Measurements from ENCODE around the gene CSNK1D. TPM values are rescaled to one million over a fixed set of nuclear protein-coding genes. Genes with fewer than 3 reads are reported as not detected.

The CSNK1D gene
- total RNA-seq, 1 experiment from 2014 or later, result 234 TPM

DNA sequence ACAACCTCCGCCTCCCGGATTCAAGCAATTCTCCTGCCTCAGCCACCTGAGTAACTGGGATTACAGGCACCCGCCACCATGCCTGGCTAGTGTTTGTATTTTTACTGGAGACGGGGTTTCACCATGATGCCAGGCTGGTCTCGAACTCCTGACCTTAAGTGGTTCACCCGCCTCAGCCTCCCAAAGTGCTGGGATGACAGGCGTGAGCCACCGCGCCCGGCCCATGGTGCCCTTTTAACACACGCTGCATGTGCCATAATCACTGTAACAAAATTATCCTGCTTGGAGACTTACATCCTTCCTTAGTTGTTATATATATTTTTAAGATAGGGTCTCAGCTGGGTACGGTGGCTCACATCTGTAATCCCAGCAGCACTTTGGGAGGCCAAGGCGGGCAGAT lies 38.5 kb upstream of the CSNK1D start:
- H3K27me3 ChIP-seq (ENCODE audit: control insufficient read depth, insufficient read depth, low read length), result no peaks in the 10 kb centered on the region
- no TSS peak for BruUV-seq (replicated peaks)

DNA sequence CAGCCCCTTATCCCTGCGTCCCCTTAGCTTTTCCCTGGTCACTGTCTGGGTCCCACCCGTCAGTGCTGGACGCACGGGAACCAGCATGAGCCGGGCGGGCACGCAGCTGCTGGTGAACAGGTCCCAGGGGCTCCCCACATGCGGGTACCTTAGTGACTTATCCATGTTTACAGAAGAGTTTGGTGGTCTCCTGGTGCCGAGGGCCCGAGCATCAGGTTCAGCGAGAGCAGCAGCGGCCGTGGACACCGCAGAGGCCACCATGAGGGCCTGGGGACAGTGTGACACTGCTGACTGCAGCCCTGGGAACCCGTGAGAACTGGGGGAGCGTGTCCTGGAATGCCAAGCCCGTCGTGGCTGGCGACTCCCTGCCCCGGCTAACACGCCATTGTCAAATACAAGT lies 37.4 kb upstream of the CSNK1D start:
- no peak for ATAC-seq
- no peaks in the 10 kb centered on the region for H3K4me1 ChIP-seq (ENCODE audit: control insufficient read depth, insufficient read depth, low read length)
- in situ Hi-C loops (cut with HindIII; ENCODE audit: low pct_unique_long_range_greater_than_20kb, low sequenced_read_pairs) (no loop called here), intact Hi-C loops (cut with micrococcal nuclease; ENCODE audit: unreplicated experiment) (no loop called here)
- DNase-seq (ENCODE audit: low read depth, low spot score), result no peak
- H3K9me3 ChIP-seq (ENCODE audit: control insufficient read depth, insufficient read depth, low read depth, low read length), result no peaks in the 10 kb centered on the region
- BruUV-seq (replicated peaks), result no TSS peak
- H3K27me3 ChIP-seq (ENCODE audit: control insufficient read depth, insufficient read depth, low read length), result no peaks in the 10 kb centered on the region
- CTCF ChIA-PET, result interaction anchor here (0.6 kb wide), 1 partner anchor 11 kb away, joined by 3 read pairs; no protein-coding TSS in a partner anchor
- no peaks in the 10 kb centered on the region for H3K36me3 ChIP-seq (ENCODE audit: control insufficient read depth, insufficient read depth, low read length)
- H3K4me3 ChIP-seq (ENCODE audit: low read depth in 2 of 2, low read length in 2 of 2), result no peak overlapping the region
- no peak overlapping the region for H3K27ac ChIP-seq (ENCODE audit: low read length)
- TF ChIP-seq POLR2AphosphoS5 (IDR thresholded peaks at IDR 0.05; ENCODE audit: low read depth, low read length), result no peak
- POLR2A ChIA-PET, result no interaction called here

More for the DNA sequence above, 38.5 kb upstream of the CSNK1D start:
- in situ Hi-C loops (cut with HindIII; ENCODE audit: low pct_unique_long_range_greater_than_20kb, low sequenced_read_pairs) (no loop called here), intact Hi-C loops (cut with micrococcal nuclease; ENCODE audit: unreplicated experiment) (no loop called here)
- no peaks in the 10 kb centered on the region for H3K4me1 ChIP-seq (ENCODE audit: control insufficient read depth, insufficient read depth, low read length)
- POLR2A ChIA-PET, result interaction anchor here (0.7 kb wide), 1 partner anchor 30 kb away, joined by 7 read pairs; no protein-coding TSS in a partner anchor
- no peaks in the 10 kb centered on the region for H3K9me3 ChIP-seq (ENCODE audit: control insufficient read depth, insufficient read depth, low read depth, low read length)
- CTCF ChIA-PET, result no interaction called here
- ATAC-seq (no peak), DNase-seq (ENCODE audit: low read depth, low spot score) (no peak)
- TF ChIP-seq POLR2AphosphoS5 (IDR thresholded peaks at IDR 0.05; ENCODE audit: low read depth, low read length) (no peak), SIN3A (IDR thresholded peaks at IDR 0.05; ENCODE audit: borderline replicate concordance, insufficient read depth, low read depth, low read length) (no peak), TCF7L2 (IDR thresholded peaks at IDR 0.05; ENCODE audit: low read depth, low read length) (no peak)
- TF ChIP-seq, protein P1, sequence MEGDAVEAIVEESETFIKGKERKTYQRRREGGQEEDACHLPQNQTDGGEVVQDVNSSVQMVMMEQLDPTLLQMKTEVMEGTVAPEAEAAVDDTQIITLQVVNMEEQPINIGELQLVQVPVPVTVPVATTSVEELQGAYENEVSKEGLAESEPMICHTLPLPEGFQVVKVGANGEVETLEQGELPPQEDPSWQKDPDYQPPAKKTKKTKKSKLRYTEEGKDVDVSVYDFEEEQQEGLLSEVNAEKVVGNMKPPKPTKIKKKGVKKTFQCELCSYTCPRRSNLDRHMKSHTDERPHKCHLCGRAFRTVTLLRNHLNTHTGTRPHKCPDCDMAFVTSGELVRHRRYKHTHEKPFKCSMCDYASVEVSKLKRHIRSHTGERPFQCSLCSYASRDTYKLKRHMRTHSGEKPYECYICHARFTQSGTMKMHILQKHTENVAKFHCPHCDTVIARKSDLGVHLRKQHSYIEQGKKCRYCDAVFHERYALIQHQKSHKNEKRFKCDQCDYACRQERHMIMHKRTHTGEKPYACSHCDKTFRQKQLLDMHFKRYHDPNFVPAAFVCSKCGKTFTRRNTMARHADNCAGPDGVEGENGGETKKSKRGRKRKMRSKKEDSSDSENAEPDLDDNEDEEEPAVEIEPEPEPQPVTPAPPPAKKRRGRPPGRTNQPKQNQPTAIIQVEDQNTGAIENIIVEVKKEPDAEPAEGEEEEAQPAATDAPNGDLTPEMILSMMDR (IDR thresholded peaks at IDR 0.05), result no peak
- TF ChIP-seq, protein P2, sequence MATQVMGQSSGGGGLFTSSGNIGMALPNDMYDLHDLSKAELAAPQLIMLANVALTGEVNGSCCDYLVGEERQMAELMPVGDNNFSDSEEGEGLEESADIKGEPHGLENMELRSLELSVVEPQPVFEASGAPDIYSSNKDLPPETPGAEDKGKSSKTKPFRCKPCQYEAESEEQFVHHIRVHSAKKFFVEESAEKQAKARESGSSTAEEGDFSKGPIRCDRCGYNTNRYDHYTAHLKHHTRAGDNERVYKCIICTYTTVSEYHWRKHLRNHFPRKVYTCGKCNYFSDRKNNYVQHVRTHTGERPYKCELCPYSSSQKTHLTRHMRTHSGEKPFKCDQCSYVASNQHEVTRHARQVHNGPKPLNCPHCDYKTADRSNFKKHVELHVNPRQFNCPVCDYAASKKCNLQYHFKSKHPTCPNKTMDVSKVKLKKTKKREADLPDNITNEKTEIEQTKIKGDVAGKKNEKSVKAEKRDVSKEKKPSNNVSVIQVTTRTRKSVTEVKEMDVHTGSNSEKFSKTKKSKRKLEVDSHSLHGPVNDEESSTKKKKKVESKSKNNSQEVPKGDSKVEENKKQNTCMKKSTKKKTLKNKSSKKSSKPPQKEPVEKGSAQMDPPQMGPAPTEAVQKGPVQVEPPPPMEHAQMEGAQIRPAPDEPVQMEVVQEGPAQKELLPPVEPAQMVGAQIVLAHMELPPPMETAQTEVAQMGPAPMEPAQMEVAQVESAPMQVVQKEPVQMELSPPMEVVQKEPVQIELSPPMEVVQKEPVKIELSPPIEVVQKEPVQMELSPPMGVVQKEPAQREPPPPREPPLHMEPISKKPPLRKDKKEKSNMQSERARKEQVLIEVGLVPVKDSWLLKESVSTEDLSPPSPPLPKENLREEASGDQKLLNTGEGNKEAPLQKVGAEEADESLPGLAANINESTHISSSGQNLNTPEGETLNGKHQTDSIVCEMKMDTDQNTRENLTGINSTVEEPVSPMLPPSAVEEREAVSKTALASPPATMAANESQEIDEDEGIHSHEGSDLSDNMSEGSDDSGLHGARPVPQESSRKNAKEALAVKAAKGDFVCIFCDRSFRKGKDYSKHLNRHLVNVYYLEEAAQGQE (IDR thresholded peaks at IDR 0.05; ENCODE audit: insufficient read depth in 1 of 2, low read depth in 2 of 2, low read length in 1 of 2), result no peak
- H3K27ac ChIP-seq (ENCODE audit: low read length), result no peak overlapping the region
- H3K4me3 ChIP-seq (ENCODE audit: low read depth in 2 of 2, low read length in 2 of 2), result no peak overlapping the region
- H3K36me3 ChIP-seq (ENCODE audit: control insufficient read depth, insufficient read depth, low read length), result no peaks in the 10 kb centered on the region

DNA sequence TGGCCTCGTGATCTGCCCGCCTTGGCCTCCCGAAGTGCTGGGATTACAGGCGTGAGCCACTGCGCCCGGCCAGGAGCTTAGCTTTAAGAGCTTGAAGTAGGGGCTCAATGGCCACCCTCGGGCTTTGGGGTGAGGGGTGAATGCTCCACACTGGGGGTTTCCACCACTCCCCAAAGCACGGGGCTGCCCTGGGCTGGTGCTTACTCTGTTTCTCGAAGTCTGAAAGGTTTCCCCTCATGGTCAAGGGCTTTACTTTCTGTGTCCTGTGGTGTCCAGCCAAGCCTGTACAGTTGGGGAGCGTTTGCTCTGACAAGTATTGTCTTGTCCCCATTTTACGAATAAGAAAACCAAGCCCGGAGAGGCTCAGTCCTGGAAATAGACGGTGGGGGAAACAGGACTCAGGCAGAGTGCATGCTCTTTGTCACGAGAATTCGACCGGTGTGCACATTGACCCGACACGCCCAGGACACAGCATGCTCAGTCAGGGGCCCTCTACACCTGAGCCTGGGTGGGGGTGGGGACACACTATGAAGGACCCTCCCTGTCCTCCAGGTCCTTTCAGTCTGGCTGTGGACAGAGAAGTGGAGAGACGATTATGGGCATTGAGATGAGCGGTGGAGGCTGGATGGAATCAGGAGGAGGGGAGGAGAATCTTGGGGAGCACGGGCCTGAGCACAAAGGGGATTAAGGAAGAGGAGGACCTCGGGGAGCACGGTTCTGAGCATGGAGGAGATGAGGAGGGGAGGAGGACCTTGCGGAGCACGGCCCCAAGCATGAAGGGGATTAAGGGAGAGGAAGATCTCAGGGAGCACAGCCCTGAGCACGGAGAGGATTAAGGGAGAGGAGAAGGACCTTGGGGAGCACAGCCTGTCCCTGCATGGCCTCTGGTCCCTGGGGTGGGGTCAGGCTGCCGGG lies 36.4 kb upstream of the CSNK1D start:
- no peaks in the 10 kb centered on the region for H3K9me3 ChIP-seq (ENCODE audit: control insufficient read depth, insufficient read depth, low read depth, low read length)
- H3K4me1 ChIP-seq (ENCODE audit: control insufficient read depth, insufficient read depth, low read length), result no peaks in the 10 kb centered on the region
- ChIA-PET POLR2A (no interaction called here), CTCF (no interaction called here)
- 0 out of 2 replicates have a peak, but pooled peaks have one; percentile 10 for ATAC-seq
- intact Hi-C loops (cut with micrococcal nuclease; ENCODE audit: unreplicated experiment) (no loop called here), in situ Hi-C loops (cut with HindIII; ENCODE audit: low pct_unique_long_range_greater_than_20kb, low sequenced_read_pairs) (no loop called here)
- no peaks in the 10 kb centered on the region for H3K27me3 ChIP-seq (ENCODE audit: control insufficient read depth, insufficient read depth, low read length)
- no peaks in the 10 kb centered on the region for H3K36me3 ChIP-seq (ENCODE audit: control insufficient read depth, insufficient read depth, low read length)
- no TSS peak for BruUV-seq (replicated peaks)
- H3K27ac ChIP-seq (ENCODE audit: low read length), result no peak overlapping the region
- TF ChIP-seq, protein P2 (IDR thresholded peaks at IDR 0.05; ENCODE audit: insufficient read depth in 1 of 2, low read depth in 2 of 2, low read length in 1 of 2), result no peak
- TF ChIP-seq TCF7L2 (IDR thresholded peaks at IDR 0.05; ENCODE audit: low read depth, low read length) (no peak), SIN3A (IDR thresholded peaks at IDR 0.05; ENCODE audit: borderline replicate concordance, insufficient read depth, low read depth, low read length) (no peak), POLR2AphosphoS5 (IDR thresholded peaks at IDR 0.05; ENCODE audit: low read depth, low read length) (no peak)
- TF ChIP-seq, protein P1 (IDR thresholded peaks at IDR 0.05), result no peak
- H3K4me3 ChIP-seq (ENCODE audit: low read depth in 2 of 2, low read length in 2 of 2), result no peak overlapping the region
- no peak for DNase-seq (ENCODE audit: low read depth, low spot score)

All from Panc1 (cell line).